GM19395 (cell line): ENCODE results near the gene PLAU.
A peak's percentile ranks its signal among the peaks of the same experiment; 100 is the strongest.

Experiments used
- ATAC-seq: cut with Tn5 transposase; IDR thresholded peaks from one replicate; pipeline ENCODE4 v1.9.1; 2021; ENCODE audit warnings: mild to moderate bottlenecking, moderate library complexity; ENCODE audit not compliant: unreplicated experiment

PLAU gene

DNA sequence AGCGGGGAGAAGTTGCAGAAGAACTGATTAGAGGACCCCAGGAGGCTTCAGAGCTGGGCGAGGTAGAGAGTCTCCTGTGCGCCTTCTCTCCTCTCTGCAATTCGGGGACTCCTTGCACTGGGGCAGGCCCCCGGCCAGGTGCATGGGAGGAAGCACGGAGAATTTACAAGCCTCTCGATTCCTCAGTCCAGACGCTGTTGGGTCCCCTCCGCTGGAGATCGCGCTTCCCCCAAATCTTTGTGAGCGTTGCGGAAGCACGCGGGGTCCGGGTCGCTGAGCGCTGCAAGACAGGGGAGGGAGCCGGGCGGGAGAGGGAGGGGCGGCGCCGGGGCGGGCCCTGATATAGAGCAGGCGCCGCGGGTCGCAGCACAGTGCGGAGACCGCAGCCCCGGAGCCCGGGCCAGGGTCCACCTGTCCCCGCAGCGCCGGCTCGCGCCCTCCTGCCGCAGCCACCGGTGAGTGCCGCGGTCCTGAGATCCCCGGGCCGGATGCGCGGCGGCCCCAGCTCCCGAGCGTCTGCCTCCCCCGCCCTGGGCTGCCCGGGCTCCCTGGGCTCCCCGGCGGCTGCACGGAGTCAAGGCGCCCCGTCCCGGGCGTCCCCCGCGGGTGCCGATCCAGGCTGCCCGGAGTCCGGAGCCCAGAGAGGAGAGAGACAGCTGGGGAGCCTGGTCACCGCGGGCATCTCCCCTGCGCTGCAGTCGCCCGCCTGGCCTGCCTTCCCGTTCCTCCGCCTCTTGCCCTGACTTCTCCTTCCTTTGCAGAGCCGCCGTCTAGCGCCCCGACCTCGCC lies at the start of gene PLAU:
Gene PLAU (plus strand): TSS at position 369 of the 789 bp plus-strand sequence. CDS start 424 bp downstream, outside the sequence.
- no peak for ATAC-seq

DNA sequence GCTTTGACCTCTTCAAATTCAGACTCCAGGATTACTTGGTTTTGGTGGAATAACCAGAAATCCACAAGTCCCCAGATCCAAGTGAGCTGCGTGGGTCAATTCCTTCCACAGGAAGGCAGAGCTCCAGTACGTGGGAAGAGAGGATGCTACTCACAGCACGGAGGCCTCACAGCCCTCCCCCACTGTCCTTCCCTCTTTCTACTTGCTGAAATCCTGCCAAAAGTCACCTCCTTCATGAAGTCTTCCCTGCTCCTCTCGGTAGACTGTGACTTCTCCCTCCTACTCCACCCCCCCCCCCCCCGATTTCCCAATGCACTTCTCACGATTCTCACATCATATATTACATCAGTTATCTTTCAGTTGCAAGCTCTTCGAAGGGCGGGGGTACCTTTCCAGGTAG lies 48.9 kb upstream of the PLAU start:
- no peak for ATAC-seq

DNA sequence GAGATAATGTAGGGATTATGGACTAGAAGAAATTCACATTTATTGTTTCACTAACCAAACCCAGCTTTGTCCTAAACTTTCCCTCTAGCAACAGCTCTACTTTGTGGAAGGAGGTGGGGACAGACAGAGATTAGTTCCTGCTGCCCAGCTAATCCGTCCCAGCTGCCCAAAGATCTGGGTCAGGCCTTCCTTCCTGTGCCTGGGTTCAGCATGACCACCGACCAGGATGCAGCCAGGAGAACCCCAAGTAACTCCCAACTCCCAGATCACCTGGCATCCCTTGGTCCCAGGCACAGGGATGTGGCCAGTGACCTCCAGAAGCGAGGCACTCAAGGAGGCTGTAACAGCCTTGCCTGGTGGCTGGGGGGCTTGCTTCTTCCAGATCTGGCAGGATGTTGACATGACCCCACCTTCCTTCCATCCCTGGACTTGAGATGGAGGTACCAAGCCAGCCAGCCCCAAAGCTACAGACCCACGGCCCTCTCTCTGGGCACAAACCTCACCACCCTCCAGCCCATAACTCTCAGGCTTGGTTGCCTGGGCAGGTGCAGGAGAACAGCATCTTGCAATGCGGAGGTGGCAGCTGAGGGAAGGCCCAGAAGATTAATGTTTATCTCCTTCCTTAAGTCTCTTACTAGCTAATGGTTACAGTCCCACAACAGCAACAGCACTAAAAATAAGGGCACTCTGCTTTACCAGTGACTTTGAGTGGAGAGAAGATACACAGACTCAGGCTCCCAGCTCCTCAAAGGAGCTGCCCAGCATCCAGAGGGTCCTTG lies 47.7 kb upstream of the PLAU start:
- ATAC-seq, result no peak

DNA sequence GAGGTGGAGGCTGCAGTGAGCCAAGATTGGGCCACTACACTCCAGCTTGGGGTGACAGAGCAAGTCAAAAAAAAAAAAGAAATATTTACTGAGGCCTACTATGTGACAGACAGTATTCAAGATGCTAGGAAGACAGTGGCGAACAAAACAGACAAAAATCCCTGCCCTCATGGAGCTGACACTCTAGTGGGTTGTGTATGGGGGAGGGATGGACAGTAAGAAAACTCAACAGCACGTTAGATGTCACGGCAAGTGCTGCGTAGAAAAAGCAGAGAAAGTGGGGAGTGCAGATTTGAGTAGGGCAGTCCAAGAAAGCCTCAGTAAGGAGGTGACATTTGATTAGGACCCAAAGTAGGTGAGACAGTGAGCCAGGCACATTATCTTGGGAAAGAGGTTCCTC lies 46.7 kb upstream of the PLAU start:
- ATAC-seq, result no peak

DNA sequence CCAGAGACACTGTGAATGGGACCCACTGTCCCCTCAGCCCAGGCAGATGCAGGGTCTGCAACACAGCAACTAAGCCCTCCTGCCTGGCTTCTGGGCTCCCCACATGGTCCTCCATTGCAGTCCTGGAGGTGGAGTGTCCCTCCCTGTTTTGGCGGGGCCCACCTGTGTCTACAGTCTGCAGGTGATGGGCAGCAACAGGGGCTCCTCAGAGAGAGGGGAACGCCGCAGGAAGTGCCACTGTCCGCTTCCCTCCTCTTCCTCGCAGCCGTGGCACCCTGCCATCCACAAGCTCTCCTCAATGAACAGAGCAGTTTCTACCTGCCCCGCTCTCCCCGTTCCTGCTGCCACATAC lies 45.8 kb upstream of the PLAU start:
- no peak for ATAC-seq

DNA sequence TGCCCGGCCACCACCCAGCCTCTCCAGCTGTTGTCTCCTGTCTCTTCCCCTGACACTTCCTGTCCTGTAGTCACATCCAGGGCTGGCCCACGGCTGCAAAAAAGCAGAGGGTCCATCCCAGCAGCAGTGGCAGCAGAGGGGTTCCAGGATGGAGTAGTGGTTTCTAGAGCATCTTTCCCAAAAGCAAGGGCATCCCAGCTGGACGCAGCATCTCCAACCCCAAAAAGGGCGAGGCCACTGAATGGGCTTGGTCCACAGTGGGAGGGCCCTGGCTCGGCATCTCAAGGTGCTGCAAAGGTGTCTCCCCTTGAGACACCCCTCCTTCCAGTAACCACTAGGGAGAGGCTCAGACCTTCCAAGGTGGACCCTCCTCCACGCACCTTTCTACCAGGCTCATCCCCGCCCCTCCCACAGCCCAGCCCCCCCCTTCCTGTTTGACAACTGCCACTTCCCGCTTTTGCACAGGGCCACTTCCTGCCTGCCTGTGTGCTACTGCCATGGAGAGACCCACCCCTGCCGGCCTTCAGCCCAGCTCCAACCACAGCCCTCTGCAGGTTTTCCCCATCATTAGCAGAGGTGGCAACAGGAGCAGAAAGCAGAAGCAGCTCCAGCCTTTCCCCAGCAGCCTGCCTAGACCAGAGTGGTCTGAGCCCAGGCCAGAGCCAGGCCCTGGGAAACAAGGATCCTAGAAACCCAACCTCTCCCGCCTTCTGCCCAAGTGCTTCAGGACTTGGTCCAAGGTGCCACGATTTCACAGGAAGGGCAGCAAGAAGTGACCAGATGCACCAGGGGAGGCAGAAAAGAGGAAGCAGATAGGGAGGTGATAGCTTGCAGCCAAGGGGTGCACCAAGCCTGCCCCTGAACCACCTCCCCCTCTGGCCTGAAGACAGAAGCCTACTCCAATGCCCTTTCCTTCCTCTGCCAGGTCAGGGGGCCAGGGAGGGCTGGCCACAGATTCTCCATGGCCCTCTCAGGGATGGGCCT lies 45.2 kb upstream of the PLAU start:
- peak; percentile 76 for ATAC-seq

DNA sequence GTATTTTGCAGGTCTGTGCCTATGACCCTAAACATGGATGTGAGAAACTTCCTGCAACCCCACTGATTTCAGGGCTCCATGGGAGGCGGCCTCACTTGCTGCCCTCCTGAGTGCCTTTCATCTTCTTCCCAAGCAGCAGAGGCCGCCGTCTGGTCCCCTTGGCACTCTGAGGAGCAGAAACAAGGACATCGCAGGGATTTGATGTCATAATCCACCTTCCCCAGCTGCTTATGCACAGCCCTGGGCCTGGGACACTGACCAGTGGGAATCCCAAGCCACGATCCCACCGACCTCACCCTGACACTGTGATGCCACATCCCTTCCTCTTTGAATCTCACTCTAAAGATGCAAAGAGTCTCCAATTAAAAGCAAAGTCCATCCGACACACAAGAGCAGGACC lies 44.3 kb upstream of the PLAU start:
- no peak for ATAC-seq

DNA sequence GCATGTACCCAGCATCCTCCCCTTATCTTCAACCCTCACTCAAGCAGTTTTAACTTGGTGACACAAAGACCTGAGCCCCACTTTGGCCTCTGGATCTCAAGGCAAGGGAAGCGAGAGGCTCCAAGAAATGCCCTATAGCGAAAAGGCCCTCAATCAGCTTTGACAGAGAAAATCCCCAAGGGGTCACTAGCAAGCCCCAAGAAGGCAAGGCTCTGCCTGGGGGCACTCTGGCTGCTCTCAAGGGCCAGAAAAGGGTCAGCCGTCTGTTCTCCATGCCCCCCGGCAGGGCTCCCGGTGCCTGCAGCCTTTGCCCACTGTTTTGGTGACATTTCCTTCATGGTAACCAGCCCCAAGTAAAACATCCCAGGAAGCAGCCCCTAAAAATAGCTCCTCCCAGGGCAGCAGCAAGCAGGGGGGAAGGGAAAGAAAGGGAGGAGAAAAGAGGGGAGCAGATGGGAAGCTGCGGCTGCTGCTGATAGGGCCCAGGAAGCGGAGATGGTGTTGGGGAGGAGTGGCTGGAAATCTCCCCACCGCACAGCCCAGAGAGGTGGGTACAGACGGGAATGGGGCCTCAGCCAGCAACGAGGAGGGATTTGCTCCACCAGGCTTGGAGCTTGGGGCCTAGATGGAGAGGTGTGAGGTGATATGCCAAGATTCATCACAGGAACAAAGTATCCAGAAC lies 43.7 kb upstream of the PLAU start:
- ATAC-seq, result no peak

DNA sequence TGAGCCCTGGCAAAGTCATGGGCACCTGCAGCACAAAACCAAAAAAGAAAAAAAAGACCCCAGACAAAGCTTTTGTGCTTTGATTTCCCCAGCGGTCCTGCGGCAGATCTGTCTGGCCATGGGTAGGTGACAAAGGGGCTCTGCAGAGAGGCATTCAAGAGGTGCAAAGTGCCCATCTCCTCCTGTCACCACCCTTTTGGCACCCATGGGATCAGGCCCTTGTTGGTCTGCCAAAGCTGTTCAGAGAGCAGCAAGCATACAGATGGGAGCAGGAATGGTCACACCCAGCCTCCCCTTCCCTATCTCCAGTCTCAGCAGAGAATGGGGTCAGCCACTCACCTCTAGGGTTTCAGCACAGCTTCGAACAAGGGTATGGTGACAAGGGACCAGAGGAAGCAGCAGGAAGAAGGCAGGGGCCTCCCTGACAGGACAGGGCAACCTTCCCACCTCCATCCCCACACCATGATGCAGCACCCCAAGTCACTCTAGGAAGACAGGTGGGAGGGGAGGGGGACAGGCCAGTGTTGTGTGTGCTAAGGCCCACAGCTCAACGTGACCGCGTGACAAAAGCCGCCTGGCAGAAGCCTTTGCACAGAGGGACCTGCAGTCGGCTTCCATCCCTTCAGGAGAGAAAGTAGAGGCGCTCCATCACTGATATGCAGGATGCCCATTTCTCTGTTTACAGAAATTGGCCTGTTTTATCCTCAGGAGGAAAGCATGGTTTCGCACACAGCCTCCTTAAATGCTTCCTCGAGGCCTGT lies 42.9 kb upstream of the PLAU start:
- no peak for ATAC-seq

DNA sequence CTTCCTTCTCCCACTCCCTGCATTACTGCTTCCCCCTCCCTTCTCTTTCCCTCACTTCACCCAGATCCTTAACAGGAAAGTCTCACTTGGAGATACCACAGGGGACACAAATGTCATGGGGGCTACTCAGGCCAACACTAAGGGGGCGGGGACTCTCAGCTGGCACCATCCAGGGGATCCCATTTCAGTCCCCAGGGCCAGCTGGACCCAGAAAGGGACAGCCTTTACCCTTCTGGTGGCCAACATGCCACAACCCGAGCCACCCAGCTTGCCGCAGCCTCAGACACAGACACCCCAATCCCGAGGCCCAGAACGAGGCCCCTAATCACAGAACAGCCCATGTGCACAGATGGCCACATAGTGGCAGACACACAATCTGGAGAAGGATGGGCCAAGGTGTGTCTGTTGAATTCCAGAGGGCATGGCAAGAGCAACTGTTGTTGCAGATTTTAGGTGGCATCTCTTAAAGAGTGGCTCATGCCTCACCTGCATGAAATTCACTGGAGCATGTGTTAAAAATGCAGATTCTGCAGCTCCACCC lies 42.2 kb upstream of the PLAU start:
- no peak for ATAC-seq

DNA sequence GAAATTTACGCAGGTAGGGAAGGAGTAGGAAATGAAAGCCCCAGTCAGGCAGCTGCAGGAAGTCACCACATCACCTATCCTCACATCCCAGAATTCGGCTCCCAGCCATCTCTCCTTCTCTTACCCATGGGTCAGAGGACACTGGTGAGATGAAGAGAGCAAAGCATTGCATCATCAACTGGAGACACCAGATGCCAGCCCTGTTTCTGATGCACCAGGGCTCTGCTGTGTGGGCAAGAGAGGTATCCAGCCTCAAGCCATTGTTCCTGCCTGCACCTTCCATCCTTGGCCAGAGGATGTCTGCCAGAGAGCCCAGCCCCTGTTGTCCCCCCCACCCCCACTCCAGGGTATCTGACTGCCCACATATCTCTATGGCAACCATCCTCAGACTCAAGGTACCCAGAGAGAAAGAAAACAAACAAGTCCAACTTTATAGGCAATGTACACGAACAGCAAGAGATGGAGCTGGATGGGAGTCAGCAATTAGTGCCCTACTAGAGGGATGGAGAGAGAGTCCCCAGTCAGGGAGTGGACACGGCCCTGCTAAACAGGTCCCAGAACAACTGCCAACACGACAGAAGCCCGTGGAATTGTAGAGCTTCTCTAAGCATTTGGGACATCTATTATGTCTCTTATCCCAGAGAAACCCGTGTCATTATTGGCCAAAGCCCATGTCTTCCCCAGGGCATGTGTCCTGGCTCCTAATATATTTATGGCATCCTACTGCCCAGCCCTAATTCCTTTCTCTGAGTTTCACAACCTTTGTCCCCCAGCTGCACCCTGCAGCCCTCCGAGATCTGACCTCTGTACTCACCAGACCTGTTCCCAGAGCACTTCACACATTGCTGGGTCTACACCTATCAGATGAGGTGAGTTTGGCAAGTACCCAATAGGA lies 39.4 kb upstream of the PLAU start:
- ATAC-seq, result no peak

DNA sequence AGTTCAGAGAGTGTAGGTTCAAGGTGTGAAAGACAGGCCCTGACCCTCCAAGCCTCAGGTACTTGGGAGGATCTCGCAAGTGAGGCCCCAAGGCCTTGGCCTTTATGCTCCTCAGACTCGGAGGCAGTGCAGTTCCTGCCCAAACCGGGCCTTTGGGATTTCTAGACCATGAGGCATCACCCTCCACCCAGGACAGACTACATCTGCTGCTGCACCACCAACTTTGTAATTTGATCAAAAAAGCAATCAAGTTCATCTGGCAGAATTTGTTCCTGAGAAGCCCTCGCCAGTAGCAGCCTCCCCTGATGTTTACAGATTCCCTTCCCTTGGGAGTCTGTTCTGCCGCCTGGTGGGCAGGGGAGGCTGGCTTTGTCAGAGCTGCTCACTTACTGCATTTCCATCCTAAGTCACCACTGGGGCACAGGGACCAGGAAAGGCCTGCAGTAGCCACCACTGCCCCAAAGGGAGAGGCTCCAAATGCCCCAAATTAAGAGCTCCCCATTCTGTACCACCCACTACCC lies 38.7 kb upstream of the PLAU start:
- no peak for ATAC-seq

DNA sequence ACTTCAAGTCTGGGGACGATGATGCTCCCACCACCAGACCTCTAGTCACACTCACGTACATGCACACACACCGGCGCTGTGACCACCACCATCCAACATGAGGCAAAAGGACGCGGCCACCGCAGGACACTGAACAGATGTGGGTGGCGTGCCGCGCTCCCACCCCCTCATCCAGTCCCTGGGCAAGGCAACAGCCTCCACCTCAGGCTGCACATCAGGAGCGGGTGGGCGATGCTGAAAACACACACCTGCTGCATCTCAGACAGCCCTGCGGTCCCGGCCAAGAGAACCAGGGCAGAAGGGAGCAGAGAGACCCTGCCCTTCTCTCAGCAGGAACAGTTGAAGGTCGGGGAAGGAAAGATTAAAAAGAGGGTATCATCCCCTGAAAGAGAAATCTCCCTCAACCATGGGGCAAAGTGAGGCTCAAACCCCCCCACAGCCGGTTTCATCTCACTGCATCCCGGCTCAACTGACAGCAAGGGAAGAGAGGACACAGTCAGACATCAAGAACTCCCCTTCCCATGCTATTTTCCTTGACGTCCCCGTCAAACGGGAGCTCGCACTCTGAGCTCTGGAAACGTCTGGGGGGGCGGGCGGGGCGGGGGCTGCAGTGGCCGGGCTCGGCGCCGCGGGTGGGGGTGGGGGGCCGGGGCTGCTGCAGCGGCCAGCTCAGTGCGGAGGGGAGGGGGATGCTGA lies 37.6 kb upstream of the PLAU start:
- ATAC-seq, result no peak

DNA sequence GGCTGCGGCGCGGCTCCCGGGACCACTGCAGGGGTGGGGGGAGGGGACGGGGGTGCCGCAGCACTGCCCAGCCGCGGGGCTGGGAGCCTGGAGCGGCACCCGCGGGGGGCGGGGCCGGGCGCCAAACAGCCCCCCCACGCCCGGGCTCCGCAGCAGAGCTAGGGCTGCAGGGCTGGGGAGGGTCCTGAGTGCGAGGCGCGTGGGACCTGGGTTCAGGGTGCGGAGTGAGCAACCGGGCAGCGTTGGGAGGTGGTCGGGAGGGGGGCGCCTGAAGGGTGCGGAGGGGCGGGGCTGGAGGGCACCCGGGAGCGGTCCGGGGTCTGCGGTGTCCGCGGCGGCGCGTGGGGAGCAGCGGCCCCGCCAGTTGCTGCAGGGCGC lies 37.1 kb upstream of the PLAU start:
- ATAC-seq, result no peak

DNA sequence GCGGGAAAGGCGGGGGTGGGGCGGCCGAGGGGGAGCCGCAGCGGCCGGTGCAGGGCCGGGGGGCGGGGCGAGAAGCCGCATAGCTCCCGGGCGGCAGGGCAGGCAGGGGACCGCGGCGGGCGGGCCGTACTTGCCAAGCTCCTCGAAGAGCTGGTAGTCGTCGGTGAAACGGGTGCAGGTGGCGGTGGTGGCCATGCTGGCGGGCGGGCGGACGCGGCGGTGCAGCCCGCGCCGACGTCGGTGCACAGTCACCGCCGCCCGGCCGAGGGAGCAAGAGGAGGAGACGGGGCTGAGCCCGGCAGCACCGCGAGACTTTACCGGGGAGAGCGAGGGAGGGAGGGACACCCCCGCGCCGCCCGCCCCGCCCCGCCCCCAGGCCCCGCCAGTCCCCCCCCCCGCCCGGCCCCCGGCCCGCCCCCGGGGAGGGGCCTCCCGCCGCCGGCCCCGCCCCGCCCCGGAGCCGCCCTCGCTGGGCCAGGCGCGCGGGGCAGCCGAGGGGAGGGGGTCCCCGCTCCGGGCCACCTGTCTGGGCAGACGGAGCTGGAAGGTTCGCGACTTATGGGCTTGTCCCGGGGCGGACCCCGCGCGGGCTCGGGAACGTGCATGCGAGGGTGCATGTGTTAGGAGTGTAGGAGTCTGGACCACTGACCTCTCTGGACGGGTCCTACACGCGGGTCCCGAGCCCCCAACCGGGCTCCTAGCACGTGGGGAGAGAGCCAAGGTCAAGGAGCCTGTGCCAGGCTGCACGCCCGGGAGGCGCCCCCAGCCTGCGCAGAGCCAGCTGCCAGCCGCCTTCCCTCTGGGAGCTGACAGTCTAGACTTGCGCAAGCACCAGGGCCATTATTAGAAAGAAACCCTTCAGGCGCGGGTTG lies 36.4 kb upstream of the PLAU start, which contains the start of gene CAMK2G:
Gene CAMK2G (minus strand): TSS at position 289 of the 872 bp plus-strand sequence. CDS start 94 bp downstream, at position 195.
- peak; percentile 76 for ATAC-seq

DNA sequence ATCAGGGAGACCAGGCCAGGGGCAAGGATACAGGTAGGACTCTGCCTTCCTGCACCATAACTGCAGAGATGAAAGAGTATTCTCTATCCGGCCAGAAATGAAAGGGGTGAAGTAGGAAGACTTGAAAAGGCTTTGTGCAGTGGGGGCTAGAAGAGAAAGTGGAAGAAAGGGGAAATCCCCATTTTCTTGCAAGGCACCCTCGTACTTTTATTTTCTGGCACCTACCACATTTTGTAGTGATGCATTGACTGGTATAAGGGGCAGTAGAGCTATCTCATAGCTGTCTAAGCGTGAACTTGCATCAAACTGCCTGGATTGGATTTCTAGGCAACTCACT lies 35.8 kb upstream of the PLAU start:
- ATAC-seq, result peak; percentile 39

DNA sequence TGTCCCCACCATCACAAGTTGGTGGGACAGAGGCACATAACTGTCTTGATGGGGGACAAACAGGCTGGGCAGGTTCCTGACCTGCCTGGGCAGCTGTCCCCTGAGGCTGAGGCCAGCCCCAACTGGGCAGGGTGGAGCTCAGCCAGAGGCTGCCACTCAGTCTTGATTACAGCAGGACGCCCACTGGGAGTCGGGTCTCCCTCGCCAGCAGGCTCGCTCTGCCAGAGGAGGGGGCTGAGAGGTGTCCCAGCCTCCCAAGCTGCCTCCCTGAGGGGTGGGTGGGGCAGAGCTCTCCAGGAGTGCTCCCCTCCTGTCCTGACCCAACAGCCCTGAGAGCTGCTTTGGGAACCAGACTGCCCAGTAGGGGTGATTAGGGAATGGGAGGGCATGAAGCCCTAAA lies 34.8 kb upstream of the PLAU start:
- no peak for ATAC-seq
